Stimulated activated CD4-positive, alpha-beta T cell treated with anti-CD3 and anti-CD28 coated beads, TNF-alpha, amount 100 ng/mL, for 48 hours (primary cell): ENCODE results near the gene TCL1A.
"Not testable (repeated sequence)": the region's sequence is repeated elsewhere in the genome, so short reads cannot be mapped to it uniquely, and the experiment has no call there.

Source experiments
- DNase-seq, 3 donors: peaks; one replicate each; pipeline ENCODE4 v3.0.0-alpha.2; 2020; ENCODE audit warnings: low read depth in 3 of 3

Gene TCL1A

GRCh38 chr14:95677179-95677835 is 36.6 kb downstream of the TCL1A start:
- DNase-seq = no peak

DNA sequence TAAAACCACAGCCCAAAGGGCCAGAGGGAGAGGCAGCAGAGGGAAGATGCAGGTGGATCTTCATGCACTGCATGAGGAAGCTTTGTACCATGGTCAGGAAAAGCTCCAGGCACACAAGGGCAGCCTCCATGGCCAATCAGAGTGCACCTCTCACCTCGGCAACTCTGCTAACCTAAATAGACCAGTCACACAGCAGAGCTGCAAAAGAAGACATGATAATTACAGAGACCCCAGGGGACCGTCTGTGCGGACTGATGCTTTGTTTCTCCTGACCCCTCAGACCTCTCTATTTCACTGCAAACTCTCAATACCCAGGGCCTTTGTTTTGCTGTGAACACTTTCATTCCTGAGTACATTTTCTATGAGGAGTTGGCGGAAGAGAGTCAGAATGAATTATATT is 38.4 kb downstream of the TCL1A start:
- no peak for DNase-seq

DNA sequence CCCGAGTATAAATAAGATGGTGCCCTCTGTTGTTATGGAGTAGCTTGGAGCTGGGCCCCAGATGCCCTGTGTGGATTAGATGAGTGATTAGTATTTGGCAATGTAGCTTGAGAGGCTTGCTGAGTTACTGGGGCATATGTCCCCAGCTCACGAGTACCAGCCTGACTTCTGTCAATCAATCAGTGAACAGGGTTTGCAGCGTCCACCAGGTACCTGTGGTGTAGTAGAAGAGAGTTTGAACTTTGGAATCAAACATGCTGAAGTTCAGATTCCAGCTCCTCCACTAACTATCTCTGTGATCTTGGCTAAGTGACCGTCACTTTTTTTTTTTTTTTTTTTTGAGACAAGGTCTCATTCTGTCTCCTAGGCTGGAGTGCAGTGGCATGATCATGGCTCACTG is 39.3 kb downstream of the TCL1A start:
- DNase-seq = no peak

DNA sequence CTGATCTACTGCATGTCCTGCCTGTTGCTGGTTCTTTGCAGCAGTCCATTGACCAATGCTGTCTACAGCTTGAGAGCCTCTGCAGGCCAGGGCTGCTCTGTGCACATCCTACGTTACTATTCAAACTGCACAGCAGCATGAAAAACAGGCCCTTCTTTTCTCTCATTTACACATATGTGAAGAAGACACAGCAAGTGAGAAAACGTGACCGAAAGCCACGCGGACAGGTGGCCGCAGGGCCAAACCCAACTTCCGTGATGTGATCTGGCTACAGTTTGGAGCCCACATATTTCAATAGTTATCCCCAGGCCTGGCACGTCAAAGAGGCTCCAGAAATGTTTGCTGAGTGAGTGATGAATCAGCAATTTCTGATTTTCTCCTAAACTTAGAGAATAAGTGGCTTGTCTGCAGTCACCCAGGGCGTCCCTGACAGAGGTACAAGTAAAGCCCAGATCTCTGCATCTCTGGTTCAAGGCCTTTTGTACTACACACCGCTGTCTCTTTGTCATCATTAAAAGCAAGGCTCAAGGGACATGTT is 45.6 kb downstream of the TCL1A start:
- DNase-seq = no peak

GRCh38 chr14:95667249-95667693 is 46.7 kb downstream of the TCL1A start:
- DNase-seq = no peak

GRCh38 chr14:95666450-95666849 is 47.5 kb downstream of the TCL1A start:
- no peak for DNase-seq

DNA sequence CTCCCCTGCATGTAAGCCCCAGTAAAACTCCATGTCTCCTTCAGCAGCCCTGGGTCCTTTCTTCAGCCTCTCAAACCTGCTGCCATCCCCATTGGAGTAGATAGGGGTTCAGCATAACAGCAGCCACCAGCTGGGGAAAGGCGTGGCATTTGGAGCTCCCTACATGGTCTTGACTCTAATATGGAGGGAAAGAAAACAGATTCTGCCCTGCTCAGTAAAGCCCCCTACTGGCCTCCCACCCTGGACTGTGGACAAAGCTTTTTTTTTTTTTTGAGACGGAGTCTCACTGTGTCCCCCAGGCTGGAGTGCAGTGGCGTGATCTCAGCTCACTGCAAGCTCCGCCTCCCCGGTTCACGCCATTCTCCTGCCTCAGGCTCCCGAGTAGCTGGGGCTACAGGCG is 48.4 kb downstream of the TCL1A start:
- DNase-seq = not testable (repeated sequence)

- no peak for DNase-seq
These were observed 49.4 kb downstream of the TCL1A start for GRCh38 chr14:95664546-95664945.

- DNase-seq = no peak
These were observed 49.9 kb downstream of the TCL1A start for GRCh38 chr14:95664066-95664465.

GRCh38 chr14:95663226-95663797 is 50.6 kb downstream of the TCL1A start:
- no peak for DNase-seq

DNA sequence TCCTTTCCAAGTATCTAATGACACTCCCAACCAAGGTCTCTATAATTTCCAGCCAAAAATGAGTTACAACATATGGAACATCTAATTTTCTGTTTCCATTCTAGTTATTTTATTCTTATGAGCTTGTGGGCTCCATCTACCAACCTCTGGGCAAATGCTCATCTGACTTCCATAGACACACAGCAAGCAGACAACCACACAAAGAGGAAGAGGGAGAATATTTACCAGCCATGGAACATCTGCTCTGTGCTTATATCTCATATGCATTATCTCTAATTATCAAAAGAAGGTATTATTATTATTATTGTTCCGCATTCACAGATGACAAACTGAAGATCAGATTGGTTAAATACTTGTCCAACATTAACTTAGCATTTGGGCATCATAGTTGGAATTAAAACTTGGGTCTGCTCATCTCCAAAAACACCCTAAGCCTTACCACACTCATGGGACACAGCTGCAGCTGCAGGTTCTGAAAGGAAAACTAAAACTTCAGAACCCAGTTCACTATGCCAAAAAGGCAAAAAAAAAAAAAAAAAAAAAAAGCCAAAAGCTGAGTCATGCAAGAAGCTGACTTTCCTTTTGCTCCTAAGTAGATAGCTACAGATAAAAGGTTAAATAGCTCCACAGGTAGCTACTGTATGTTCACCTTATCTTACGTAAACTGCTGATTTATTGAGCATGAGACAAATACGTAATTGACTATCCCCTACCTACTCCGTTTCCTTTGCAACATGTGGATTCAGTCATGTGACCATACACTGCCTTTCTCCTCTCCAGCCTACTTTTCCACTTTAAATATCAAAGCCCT is 51.3 kb downstream of the TCL1A start:
- no peak for DNase-seq

- DNase-seq = no peak
These were observed 53.0 kb downstream of the TCL1A start for GRCh38 chr14:95660651-95661515.

DNA sequence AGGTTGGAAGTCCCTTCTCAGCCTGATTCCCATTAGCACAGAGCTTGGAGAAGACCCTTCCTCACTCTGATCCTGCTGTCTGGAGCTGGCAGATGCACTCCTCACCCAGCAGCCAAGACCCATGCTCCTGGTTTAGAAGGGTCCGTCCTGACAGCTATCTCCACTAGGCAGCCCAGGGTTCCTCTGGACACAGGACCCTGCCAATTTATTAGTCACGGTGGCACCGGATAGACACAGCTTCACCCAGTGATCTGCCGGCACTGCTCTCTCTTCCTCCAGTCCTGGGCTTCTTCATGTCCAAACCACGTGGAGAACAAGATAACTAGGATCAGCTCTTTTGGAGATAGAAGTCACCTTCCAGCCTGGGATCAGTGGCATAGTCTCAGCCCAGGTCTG is 53.9 kb downstream of the TCL1A start:
- DNase-seq = no peak
